Memory B cell (primary cell): ENCODE data around the gene GP1BA.

Experiments used
- ATAC-seq: fragments of 150-1000 bp; cut with Tn5 transposase; 2 replicates; pipeline ENCODE4 v1.10.0; 2021; ENCODE audit warnings: low read depth, mild to moderate bottlenecking, moderate library complexity
- DNase-seq, 2 donors: peaks; one replicate each; pipeline ENCODE4 v3.0.0; 2022; ENCODE audit warnings: low spot score in 2 of 2
- H3K27ac Mint-ChIP-seq: one replicate; pipeline ENCODE4 v1.8.0; 2022; ENCODE audit warnings: mild to moderate bottlenecking, moderate library complexity, mixed read lengths
- H3K27me3 Mint-ChIP-seq: one replicate; pipeline ENCODE4 v1.8.0; 2022; ENCODE audit warnings: mixed read lengths
- H3K36me3 Mint-ChIP-seq: one replicate; pipeline ENCODE4 v1.8.0; 2022; ENCODE audit warnings: mild to moderate bottlenecking, mixed read lengths
- H3K4me1 Mint-ChIP-seq: one replicate; pipeline ENCODE4 v1.8.0; 2022; ENCODE audit warnings: mixed read lengths
- H3K4me3 Mint-ChIP-seq: one replicate; pipeline ENCODE4 v1.8.0; 2022; ENCODE audit warnings: mild to moderate bottlenecking, moderate library complexity, mixed read lengths
- H3K9me3 Mint-ChIP-seq: one replicate; pipeline ENCODE4 v1.8.0; 2022; ENCODE audit warnings: mixed read lengths

The GP1BA gene

DNA sequence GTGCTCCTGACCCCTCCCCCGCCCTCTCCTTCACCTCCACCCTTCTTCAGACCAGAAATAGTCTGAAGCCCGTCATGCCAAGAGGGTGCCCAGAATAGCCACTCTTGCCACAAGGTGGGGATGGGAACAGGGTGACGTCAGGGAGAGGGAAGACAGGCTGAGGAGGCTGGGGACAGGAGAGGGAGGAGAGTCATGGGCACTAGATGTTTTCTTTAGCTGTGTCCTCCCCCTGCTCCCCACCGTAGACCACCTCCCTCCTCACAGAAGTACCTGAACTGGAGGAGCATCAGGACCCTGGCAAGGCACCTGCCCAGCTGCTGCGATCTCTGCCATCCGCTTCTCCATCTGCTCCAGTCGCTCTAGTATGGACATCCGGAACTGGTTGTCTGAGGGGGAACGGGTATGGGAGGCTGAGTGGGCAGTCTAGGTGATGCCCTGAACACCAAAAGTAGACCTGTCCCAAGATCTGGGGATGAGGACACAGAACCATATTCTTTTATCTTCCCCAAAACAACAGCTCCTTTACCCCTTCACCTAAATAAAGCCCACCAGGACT, 42.1 kb downstream of the GP1BA start:
- no peak overlapping the region for H3K27ac Mint-ChIP-seq
- DNase-seq (no peak), ATAC-seq (no peak)
- H3K27me3 Mint-ChIP-seq, result no peaks in the 10 kb centered on the region
- no peak overlapping the region for H3K4me3 Mint-ChIP-seq
- H3K4me1 Mint-ChIP-seq, result peaks cover 21% of the 10 kb centered on the region
- H3K36me3 Mint-ChIP-seq, result peaks cover 32% of the 10 kb centered on the region
- H3K9me3 Mint-ChIP-seq, result no peaks in the 10 kb centered on the region

DNA sequence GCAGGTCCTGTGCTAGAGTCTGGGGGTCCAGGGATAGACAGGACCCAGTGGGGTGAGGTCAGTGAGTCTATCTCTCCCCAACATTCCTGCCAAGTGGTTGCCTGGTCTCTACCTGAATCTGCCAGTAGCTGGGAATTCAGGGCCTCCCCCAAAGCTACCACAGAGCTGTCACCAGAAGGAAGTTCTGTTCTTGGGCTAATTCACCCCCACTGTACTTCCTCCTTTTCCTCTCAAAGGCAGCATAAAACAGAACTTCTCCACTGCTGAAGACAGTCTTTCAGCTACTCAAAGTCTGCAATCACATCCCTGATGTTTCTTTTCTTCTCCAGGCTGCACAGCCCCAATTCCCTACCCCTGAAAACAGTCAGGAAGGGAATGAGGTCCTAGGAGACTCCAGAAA, 46.6 kb downstream of the GP1BA start:
- Mint-ChIP-seq H3K27me3 (no peaks in the 10 kb centered on the region), H3K36me3 (peaks cover 35% of the 10 kb centered on the region), H3K27ac (peak overlapping the region; percentile 52), H3K9me3 (no peaks in the 10 kb centered on the region), H3K4me3 (no peak overlapping the region), H3K4me1 (peaks cover 38% of the 10 kb centered on the region)
- DNase-seq, result no peak
- ATAC-seq, result peak; percentile 80

DNA sequence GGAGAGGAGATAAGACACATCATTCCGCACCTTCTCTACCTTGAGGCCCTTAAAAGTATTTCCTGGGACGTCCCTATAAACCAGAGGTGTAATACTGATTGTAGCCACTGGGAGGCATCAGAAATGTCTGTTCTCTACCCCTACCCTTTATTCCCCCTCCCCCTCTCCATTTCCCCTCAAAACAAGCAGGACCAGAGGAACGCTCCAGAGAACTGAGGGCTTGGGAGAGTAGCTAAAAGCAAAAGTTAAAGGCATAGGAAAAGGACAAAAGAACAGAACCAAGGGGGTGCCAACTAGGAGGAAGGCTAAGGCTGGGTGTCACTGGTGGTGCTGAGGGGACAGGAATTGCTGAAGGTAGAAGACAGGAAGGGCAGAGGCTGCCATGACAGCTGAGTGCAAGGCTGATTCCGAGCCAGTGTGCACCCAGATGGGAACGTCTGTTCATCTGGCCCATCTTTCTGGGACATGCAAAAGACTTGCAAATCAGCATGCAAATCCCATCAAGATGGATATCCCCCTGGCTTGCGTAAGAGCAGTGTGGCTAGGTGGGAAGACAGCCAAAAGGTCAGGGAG, 48.7 kb downstream of the GP1BA start:
- ATAC-seq, result peak; percentile 73
- Mint-ChIP-seq H3K36me3 (peaks cover 23% of the 10 kb centered on the region), H3K27ac (peak overlapping the region; percentile 88), H3K9me3 (no peaks in the 10 kb centered on the region), H3K27me3 (no peaks in the 10 kb centered on the region), H3K4me1 (peaks cover 36% of the 10 kb centered on the region), H3K4me3 (peak overlapping the region; percentile 40)
- DNase-seq, result peak; percentile 41 to 44

DNA sequence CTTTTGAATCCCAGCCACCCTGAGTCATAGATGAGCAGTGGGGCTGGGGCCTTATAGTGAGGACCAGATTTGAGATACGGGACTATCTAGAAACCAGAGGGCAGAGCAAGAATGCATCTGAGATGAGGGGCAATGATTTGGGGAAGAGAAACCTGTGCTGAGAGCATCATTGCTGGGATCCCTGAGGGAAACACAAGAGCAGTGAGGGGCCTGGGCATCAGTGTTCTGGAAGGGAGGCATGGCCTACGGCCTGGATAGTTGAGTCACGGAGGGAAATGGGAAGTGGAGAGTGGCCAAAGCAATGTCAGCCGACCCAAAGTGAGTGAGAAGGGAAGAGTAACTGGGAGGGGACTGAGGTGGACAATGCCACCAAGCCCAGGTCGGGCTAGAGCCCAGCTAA, 50.2 kb downstream of the GP1BA start:
- DNase-seq (no peak), ATAC-seq (no peak)
- Mint-ChIP-seq H3K27ac (peak overlapping the region; percentile 88), H3K4me3 (no peak overlapping the region), H3K27me3 (no peaks in the 10 kb centered on the region), H3K9me3 (no peaks in the 10 kb centered on the region), H3K4me1 (peaks cover 46% of the 10 kb centered on the region), H3K36me3 (peaks cover 19% of the 10 kb centered on the region)
